ENCODE data around the gene ALDH7A1.
"Not testable (repeated sequence)": the region's sequence is repeated elsewhere in the genome, so short reads cannot be mapped to it uniquely, and the experiment has no call there.

DNA sequence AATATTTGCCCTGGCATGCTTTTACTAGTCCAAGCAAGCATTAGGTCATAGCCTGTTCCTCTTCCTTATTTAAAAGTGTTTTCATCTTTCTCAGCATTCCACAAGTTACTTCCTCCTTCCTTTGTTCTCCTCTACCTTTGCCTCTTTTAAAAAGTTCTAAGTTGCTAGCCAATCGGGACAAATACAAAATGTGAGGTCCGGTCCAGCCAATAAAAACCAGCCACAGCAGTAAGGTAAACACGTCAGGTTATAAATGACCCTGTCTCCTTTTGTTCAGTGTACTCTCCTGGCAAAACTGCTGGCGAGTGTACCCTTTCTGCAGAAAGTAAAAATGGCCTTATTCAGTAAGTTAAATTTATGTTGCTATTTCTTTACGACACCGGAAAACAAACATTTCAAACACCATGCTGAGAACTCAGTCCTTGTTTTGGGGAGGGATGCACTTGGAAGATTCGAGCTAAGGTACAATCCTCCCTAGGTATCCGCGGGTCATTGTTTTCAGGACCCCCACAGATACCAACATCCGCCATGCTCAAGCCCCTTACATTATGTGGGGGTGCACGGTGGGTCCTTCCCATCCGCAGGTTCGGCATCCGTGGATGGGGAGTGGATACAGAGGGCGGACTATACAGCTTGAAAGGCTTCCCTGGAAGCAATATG lies 5.1 kb upstream of the ALDH7A1 start:
- TF ChIP-seq, protein P1, sequence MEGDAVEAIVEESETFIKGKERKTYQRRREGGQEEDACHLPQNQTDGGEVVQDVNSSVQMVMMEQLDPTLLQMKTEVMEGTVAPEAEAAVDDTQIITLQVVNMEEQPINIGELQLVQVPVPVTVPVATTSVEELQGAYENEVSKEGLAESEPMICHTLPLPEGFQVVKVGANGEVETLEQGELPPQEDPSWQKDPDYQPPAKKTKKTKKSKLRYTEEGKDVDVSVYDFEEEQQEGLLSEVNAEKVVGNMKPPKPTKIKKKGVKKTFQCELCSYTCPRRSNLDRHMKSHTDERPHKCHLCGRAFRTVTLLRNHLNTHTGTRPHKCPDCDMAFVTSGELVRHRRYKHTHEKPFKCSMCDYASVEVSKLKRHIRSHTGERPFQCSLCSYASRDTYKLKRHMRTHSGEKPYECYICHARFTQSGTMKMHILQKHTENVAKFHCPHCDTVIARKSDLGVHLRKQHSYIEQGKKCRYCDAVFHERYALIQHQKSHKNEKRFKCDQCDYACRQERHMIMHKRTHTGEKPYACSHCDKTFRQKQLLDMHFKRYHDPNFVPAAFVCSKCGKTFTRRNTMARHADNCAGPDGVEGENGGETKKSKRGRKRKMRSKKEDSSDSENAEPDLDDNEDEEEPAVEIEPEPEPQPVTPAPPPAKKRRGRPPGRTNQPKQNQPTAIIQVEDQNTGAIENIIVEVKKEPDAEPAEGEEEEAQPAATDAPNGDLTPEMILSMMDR (IDR thresholded peaks at IDR 0.05; ENCODE audit: insufficient read depth, low read length, poor library complexity, severe bottlenecking) = not testable (repeated sequence)
- not testable (repeated sequence) for TF ChIP-seq EZH2phosphoT487 (conservative IDR thresholded peaks at IDR 0.05; ENCODE audit: low read length)
